ENCODE data around the gene PIGZ. TPM values are rescaled to one million over a fixed set of nuclear protein-coding genes. Genes with fewer than 3 reads are reported as not detected.

The PIGZ gene
- total and polyA plus RNA-seq, 12 donors, result 0.39 to 4.0 (median 2.1) TPM

DNA sequence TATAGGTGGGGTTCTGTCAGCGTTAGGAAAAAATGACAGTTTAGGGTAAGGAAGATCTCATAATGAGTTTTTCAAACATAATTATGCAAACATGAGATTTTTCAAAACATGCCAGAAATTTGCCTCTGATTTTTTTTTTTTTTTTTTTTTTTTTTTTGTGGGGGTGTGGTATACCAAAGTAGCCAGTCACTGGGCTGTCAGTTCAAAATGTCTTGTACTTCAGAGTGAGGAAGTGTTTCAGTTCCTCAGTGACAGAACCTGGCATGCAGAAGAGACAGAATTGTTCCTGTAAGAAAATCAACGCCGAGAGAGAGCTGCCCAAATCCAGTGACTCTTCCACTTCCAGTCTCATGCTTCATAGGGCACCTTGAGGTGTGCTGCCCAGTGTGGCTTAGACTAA lies 36.0 kb downstream of the PIGZ start:
- Histone ChIP-seq H3K27ac (no peak overlapping the region), H3K27me3 (no peaks in the 10 kb centered on the region), H3K4me3 (no peak overlapping the region), H3K36me3 (replicated peaks in 1 of 2) (peaks cover 0 to 77% of the 10 kb centered on the region in 2 donors), H3K9me3 (replicated peaks in 1 of 3) (no peaks in the 10 kb centered on the region), H3K4me1 (replicated peaks in 1 of 2) (no peaks in the 10 kb centered on the region)
- DNase-seq, result no peak
- 91 to 95% (median 93%) methylated on average over 3 of the region's 3 CpGs for WGBS, 4 donors
- TF ChIP-seq, protein P1, sequence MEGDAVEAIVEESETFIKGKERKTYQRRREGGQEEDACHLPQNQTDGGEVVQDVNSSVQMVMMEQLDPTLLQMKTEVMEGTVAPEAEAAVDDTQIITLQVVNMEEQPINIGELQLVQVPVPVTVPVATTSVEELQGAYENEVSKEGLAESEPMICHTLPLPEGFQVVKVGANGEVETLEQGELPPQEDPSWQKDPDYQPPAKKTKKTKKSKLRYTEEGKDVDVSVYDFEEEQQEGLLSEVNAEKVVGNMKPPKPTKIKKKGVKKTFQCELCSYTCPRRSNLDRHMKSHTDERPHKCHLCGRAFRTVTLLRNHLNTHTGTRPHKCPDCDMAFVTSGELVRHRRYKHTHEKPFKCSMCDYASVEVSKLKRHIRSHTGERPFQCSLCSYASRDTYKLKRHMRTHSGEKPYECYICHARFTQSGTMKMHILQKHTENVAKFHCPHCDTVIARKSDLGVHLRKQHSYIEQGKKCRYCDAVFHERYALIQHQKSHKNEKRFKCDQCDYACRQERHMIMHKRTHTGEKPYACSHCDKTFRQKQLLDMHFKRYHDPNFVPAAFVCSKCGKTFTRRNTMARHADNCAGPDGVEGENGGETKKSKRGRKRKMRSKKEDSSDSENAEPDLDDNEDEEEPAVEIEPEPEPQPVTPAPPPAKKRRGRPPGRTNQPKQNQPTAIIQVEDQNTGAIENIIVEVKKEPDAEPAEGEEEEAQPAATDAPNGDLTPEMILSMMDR (IDR thresholded peaks at IDR 0.05), result no peak
- TF ChIP-seq POLR2A (IDR thresholded peaks at IDR 0.05), result no peak
- intact Hi-C loops (cut with DNase I), result no loop called here

DNA sequence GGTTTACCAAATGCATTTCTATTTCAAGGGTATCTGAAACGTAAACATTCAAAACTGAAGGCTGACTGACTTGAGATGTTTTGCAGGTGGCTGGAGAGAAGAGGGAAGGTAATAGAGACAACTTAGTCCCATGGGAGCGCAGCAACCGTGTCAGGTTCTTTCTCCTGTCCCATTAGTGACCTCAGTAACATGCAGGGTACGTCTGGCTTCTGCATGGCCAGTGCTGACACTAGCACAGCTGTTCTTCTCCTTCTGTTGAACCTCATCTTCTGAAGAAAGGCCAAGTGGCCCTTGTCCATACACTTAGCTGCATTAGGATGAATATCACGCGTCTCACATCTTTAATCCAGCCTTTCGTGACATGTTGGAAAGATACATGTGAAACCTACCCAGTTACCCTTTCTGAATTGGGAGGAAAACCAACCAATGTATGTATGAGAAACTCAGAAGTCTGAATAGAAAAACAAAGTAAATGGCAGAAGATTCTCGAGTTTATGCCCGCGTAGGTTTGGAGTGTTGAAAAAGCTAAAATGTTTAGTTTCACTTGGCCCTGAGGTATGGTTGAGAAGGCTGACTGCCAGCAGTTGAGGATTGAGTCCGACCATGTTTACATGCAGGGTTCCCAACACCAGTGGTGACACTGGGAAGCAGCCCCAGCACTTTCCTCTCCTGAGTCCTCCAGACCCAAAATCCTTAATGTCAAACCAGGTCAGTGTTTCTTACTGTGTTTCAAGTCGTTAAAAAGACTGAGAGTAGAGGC lies 36.6 kb downstream of the PIGZ start:
- no peaks in the 10 kb centered on the region for H3K4me1 ChIP-seq (replicated peaks in 1 of 2)
- peaks cover 0 to 71% of the 10 kb centered on the region in 2 donors for H3K36me3 ChIP-seq (replicated peaks in 1 of 2)
- no peak for TF ChIP-seq POLR2A (IDR thresholded peaks at IDR 0.05)
- TF ChIP-seq, protein P1 (IDR thresholded peaks at IDR 0.05), result no peak
- intact Hi-C loops (cut with DNase I), result no loop called here
- H3K9me3 ChIP-seq (replicated peaks in 1 of 3), result no peaks in the 10 kb centered on the region
- no peak overlapping the region for H3K4me3 ChIP-seq
- no peak for DNase-seq
- H3K27me3 ChIP-seq, result no peaks in the 10 kb centered on the region
- 89 to 91% (median 90%) methylated on average over 12 of the region's 12 CpGs for WGBS, 4 donors
- no peak overlapping the region for H3K27ac ChIP-seq

DNA sequence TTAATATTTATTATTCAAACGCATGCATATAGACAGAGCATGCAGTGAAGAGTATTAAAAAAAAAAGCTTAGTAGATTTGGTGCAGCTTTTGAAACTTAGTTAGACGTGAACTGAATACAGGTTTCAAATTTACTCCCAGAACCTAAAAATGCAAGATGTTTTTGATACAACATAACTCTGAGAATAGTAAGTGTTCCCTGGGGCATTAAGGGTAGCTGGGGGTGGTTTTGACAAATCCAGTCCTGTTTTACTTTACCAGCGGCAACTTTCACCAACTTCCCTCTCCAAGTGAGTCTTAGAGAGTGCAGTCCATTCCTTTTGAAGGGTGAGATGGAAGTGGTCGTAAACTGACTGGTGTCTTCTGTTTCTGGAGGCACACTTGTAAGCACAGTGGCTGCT lies 37.5 kb downstream of the PIGZ start:
- no peaks in the 10 kb centered on the region for H3K4me1 ChIP-seq (replicated peaks in 1 of 2)
- no peak overlapping the region for H3K27ac ChIP-seq
- 90 to 96% (median 95%) methylated on average over 4 of the region's 4 CpGs for WGBS, 4 donors
- no peak for DNase-seq
- H3K36me3 ChIP-seq (replicated peaks in 1 of 2), result peaks cover 0 to 63% of the 10 kb centered on the region in 2 donors
- TF ChIP-seq POLR2A (IDR thresholded peaks at IDR 0.05), result no peak
- TF ChIP-seq, protein P1 (IDR thresholded peaks at IDR 0.05), result no peak
- H3K27me3 ChIP-seq, result no peaks in the 10 kb centered on the region
- no peaks in the 10 kb centered on the region for H3K9me3 ChIP-seq (replicated peaks in 1 of 3)
- intact Hi-C loops (cut with DNase I), result no loop called here
- no peak overlapping the region for H3K4me3 ChIP-seq

DNA sequence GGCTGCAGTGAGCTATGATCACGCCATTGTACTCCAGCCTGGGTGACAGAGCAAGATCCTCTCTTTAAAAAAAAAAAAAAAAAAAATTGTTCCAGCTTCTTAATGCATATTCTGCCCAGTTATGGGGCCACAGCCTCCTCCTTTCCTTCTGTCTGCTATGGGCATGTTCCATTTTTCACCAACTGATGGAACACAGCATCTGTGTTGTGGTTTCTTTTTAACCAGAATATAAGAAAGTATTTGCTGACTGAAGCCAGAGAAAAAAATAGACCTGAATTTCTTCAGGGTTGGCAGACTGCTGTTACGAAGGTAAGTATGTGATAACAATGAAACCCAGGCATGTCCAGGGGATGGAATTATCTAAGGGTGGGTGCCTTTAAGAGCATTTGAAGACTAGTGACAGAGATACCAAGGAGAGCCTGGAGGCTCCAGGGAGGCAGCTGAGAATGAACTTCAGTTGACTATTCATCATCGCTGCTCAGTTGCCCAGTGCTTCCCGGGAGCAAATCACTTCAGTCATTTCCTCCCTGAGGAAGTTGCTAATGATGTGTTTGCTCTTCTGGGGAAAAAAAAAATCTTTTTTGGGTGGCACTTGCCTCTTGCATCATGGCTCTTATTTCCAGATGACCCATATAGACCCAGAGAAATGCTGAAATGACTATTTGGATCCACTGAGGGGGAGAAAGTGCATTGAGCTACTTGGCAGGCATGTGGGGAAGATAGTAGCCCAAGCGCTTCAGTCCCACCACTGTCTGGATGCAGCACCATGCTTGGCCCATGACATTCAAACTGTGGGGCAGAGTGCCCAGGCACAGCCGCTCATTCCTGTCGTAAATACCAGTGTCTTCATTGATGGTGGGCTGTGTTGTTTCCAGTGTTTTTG lies 40.8 kb downstream of the PIGZ start:
- H3K36me3 ChIP-seq (replicated peaks in 1 of 2), result peaks cover 0 to 43% of the 10 kb centered on the region in 2 donors
- WGBS, 4 donors, result 90 to 97% (median 93%) methylated on average over 7 of the region's 7 CpGs
- TF ChIP-seq, protein P1 (IDR thresholded peaks at IDR 0.05), result no peak
- no peak for TF ChIP-seq POLR2A (IDR thresholded peaks at IDR 0.05)

More for the DNA sequence above, 40.8 kb downstream of the PIGZ start:
- H3K9me3 ChIP-seq (replicated peaks in 1 of 3), result no peaks in the 10 kb centered on the region
- no peak overlapping the region for H3K27ac ChIP-seq
- intact Hi-C loops (cut with DNase I), result no loop called here
- no peaks in the 10 kb centered on the region for H3K27me3 ChIP-seq
- H3K4me3 ChIP-seq, result no peak overlapping the region
- peaks cover 0 to 4% of the 10 kb centered on the region in 2 donors for H3K4me1 ChIP-seq (replicated peaks in 1 of 2)
- DNase-seq, result no peak
